HG02973 (cell line): ENCODE measurements around the gene NAA80.
"Not testable (repeated sequence)": the region's sequence is repeated elsewhere in the genome, so short reads cannot be mapped to it uniquely, and the experiment has no call there.

ENCODE experiments used
- ATAC-seq: cut with Tn5 transposase; IDR thresholded peaks from one replicate; pipeline ENCODE4 v1.9.1; 2021; ENCODE audit warnings: moderate library complexity; ENCODE audit not compliant: unreplicated experiment

Gene NAA80

DNA sequence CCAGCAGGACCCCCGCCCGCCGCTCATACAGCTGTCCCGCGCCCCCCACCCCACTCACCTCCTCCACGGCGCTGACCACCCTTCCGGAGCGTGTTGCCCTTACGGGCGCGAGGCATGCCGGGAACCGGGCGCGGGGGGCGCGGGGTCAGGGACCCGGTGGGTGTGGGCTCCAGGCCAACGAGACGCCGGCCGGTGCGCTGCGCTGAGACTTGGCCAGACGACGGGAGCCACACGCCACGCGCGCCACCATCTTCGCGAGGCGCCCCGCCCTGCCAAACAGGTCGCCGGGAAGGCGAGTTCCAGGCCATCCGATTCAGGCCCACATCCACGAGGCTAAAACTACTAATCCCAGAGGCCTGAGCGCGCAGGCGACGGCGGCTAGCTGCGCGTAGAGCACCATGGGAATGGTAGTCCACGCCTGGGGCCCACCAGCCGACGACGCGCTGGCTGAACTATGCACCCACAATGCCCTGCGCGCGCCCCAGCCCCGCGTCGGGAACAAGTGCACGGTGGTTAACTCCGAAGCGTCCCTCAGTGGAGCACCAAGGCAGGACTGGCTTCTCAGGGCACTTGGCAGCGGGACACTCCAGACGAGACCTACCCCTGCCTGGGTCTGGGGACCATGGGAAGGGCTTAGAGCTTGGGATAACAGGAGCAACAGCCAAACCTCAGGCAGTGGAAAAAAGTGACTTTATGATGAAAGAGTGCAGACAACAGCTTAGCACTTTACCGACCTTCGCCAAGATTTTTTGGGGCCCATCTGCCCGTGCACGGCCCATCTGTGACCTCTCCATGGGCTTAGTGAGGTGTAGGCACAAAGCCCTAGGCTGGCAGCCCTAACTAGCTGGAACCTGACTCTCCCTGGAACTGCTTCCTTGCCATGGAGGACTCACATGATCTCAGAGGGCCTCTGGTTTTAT is 6.8 kb downstream of the NAA80 start, which contains the start of gene IFRD2:
Gene IFRD2, minus strand, starts transcription at position 271 of the 920 bp plus-strand sequence. Its CDS starts 155 bp downstream, at position 116.
- peak; percentile 93 for ATAC-seq

DNA sequence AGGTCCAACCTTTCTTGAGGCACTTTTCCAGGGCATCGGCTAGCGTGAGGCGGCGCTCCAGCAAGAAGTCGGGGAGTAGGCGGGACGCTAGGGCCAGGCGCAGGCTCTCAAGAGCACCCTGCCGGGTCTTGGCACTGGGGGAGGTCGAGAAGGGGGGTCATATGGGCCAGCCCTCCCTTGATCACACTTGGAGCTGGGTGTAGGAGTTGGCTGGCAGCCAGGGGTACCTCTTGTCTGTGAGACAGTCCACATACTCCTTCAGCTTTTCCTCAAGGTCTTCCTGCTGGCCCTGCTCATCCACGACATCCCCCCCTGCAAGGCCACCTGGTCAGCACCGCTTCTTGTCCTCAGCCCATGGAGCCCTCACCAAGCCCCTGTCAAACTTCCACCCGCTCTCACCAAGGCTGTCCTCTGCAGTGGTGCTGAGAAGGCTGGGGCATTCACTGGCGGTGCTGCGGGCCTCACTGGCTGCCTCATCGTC is 9.0 kb downstream of the NAA80 start:
- ATAC-seq, result no peak

DNA sequence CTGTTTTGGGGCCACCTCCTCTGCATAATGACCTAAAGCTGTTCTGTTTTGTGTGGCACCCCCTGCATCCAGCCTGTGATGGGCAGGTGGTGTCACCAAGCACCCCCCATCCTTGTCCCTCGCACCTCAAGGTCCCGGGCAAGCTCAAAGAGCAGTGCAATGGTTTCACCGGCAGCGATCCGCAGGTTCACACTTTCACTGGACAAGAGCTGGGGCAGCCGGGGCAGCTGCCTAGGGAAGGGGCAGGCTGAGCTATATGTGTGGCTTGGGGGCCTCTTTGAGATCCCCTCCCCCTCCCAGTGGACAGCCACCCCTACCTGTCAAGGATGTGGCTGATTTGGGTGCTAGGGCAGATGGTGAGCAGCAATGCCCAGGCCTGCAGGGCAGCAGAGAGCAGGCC is 10.1 kb downstream of the NAA80 start:
- no peak for ATAC-seq

DNA sequence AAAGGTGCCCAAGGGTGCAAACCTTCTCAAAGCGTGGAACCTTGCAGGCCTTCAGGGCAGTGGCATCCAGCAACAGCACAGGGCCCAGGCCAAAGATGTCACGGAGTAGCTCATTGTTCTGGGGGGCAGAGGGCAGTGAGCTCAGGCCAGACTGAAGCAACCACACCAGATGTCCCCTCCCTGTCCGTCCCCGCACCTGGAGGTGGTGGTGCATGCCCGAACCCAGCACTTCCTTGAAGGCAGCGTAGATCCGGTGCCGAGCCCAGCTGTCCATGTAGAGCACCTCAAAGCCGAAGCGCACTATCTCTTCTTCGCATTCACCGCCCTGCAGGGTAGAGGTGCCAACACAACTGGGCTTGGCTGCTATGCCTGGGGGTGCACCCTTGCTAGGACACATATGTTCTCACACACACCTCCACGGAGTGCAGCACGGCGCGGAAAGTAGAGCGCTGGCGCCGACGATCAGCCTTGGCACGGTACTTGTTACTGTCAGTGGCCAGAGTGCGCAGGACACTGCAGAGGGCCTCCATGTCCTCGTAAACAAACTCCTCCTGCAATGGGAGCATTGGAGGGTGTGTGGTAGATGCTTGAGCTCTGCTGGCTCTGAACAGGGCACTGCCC is 10.7 kb downstream of the NAA80 start:
- no peak for ATAC-seq

DNA sequence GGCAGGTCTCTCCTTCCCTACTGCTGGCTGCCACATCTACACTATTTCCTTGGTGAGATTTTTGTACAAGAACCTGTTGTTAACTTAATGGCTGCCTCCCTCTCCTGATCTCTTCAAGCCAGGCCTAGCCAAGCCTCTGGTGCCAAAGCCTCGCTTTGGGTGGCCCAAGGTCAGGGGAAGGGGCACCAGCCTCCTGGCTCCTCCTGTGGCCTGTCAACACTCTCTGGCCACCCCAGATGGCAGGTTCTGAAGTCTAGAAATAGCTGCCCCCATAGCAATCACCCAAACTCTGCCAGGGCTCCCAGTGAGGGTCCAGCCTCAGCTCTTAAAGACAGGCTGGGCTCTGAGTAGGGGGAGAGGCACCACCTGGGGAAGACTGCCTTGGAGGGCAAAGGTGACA is 11.9 kb downstream of the NAA80 start:
- ATAC-seq, result no peak

DNA sequence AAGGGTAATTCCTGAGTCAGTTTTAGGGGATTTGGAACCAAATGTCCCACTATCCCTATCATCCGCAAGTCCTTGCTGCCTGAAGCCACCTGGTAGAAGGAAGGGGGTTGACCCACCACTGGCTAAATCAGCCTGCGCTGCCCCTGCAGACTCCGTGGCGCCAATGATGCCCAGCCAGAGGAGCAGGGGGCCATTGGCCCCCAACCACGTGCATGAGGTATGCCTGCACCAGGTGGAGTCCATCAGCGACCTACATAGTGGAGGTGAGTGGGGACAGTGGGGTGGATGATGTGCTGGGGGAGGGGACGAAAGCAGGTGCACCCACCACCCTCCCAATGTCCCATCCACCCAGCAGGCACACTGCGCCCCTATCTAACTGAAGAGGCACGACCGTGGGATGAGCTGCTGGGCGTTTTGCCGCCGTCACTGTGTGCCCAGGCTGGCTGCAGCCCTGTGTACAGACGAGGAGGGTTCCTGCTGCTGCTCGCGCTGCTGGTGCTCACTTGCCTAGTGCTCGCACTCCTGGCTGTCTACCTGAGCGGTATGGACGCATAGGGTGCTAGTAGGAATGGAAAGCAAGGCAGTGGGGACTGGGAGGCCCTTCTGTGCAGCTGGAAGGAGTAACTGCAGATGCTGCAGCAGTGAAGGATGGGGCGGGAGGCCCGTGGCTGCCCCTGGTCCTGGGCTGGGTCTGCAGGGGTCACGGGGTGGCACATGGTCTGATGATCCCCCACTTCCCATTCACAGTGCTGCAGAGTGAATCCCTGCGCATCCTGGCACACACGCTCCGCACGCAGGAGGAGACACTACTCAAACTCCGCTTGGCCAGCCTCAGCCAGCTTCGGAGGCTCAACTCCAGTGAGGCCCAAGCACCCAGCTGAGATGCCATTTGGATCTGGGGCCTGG is 12.6 kb downstream of the NAA80 start:
- ATAC-seq, result no peak

DNA sequence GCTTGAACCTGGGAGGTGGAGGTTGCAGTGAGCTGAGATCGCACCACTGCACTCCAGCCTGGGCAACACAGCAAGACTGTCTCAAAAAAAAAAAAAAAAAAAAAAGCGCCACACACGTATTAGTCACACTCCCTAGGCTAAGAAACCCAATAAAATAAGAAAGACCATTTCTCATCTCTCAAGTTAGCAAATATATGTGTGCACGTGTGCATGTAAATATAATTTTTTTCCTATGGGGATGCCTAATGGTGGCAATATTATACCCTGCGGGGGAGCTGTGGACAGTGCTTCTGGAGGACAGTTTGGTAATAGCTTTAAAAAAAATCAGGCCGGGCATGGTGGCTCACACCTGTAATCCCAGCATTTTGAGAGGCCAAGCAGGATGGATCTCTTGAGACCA is 15.1 kb downstream of the NAA80 start:
- ATAC-seq, result not testable (repeated sequence)

DNA sequence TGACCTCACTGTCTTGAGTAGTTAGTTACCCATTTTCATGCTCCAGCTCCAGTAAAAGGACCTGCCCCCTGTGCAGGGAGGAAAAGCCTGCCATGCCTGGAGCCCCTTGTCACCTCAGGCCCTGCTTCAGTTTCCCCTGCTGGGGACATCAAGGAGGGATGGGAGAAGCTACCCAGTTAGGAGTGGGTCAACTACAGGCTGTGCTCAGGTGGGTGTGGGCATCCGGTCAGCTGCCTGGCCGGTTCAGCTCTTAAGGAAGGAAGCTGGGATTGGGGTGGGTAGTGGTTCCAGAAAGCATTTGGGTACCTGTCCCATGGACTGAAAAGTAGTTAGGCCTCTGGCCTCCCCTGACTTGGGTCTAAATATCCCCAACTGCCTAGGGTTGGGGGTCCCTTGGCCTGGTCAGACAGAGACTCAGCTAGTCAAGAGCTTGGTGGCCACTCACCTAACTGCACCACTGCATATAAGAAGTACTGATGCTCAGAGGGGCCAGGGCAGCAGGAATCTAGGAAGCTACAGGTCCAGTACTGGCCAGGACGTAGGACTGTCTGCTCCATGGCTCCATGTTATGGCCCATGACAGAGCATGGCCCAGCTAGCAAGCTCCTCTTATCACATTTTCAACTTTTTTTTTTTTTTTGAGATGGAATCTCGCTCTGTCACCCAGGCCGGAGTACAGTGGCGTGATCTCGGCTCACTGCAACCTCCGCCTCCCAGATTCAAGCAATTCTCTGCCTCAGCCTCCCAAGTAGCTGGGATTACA is 19.8 kb downstream of the NAA80 start:
- no peak for ATAC-seq

DNA sequence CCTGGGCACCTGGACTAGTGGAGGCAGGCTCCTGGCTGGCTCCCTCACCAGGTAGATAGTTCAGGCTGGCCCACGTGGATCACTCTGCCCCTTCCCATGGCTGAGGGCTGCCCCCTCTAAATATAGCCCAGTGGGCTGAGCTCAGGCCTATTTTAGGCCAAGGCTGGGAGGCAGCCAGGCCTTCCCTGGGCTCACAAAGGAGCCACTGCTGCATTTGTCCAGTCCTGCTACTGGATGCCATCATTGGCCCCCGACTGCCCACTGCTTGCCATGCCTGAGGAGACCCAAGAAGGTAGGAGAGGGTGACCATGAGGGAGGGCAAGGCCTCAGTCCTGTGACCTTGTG is 20.4 kb downstream of the NAA80 start, which contains the start of gene LSMEM2:
Gene LSMEM2, plus strand, starts transcription at position 208 of the 345 bp plus-strand sequence. Its CDS starts 27 bp downstream, at position 235.
- no peak for ATAC-seq

DNA sequence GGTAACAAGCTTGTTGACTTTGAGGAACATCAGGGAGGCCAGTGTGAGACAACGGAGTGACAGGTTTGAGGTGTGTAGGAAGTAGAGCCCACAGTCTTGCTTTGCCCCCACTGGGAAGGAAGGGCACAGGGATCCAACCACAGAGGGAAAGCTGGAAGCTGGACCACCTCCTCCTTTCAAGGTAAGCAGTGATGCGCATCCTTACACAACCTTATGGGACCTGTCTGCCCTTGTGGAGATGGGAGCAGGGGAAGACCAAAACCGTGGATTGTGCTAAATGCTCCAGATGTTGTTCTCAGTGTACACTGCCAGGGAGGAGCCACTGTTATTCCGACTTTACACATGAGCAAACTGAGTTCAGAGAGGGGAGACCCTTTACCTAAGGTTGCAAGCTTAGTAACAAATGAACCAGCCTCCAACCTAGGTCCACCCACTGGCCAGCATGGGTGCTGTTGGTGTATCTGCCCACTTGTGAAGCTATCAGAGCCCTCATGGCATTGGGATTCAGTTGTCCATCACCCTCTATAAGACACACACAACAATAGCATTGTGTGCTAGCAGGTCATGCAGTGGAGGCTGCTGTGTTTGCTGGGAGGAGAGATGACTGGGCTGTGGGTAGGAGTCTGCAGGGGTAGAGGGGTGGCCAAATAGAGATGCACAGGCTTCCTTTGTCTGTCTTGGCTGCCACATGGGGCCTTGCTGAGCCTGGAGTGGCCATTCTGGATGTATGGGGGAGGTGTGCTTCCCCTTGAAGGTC is 20.9 kb downstream of the NAA80 start:
- ATAC-seq, result no peak

DNA sequence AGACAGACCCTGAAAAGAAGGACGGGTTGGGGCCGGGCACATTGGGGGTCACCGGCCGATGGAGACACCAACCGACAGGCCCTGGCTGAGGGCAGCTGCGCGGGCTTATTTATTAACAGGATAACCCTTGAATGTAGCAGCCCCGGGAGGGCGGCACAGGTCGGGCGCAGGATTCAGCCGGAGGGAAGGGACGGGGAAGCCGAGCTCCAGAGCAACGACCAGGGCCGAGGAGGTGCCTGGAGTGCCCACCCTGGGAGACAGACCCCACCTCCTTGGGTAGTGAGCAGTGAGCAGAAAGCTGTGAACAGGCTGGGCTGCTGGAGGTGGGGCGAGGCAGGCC is 22.5 kb downstream of the NAA80 start:
- ATAC-seq, result no peak

DNA sequence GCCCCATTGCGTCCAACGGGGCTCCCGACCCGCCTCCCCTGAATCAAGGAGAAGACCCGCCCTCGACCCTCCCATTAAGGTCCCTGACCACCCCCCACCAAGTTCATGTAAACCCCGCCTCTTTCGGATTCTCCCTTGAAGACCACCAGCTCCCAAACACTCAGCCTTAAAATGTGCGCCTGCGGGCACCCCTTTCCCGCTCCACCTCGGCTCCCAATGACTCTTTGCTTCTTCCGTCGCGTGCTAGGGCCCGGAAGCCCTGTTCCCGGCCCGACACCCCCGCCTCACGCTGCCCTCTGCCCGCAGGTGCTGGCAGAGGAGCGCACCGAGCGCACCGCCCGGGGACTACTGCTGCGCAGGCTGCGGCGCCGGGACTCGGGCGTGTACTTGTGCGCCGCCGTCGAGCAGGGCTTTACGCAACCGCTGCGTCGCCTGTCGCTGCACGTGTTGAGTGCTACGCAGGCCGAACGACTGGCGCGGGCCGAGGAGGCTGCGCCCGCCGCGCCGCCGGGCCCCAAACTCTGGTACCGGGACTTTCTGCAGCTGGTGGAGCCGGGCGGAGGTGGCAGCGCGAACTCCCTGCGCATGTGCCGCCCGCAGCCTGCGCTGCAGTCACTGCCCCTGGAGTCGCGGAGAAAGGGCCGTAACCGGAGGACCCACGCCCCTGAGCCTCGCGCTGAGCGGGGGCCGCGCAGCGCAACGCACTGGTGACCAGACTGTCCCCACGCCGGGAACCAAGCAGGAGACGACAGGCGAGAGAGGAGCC is 23.0 kb downstream of the NAA80 start:
- ATAC-seq, result no peak

DNA sequence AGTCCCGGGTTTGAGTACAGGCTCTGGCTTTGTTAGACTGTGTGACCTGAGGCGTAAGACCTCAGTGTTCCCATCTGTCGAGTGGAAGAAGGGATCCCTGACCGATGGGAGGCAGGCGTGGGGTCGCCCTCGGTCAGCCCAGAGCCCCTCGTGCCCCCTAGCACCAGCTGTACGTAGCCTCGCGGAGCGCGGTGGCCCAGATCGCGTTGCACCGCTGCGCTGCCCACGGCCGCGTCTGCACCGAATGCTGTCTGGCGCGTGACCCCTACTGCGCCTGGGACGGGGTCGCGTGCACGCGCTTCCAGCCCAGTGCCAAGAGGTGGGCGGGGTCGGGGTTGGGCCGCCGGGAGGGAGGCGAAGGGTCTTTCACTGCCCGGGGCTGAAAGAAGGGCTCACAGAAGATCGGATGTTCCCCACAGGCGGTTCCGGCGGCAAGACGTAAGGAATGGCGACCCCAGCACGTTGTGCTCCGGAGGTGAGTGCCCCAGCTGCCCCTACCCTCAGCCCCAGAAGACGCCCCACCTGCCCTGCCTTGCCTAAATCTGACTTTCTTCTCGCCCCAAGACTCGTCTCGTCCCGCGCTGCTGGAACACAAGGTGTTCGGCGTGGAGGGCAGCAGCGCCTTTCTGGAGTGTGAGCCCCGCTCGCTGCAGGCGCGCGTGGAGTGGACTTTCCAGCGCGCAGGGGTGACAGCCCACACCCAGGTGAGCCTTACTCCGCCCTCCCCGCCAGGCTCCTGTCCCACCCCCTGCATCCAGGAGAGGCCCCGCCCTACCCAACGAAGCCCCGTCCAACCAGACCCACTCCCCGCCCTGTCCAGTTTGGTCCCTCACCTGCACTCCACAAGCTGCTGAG is 23.8 kb downstream of the NAA80 start:
- ATAC-seq, result no peak

DNA sequence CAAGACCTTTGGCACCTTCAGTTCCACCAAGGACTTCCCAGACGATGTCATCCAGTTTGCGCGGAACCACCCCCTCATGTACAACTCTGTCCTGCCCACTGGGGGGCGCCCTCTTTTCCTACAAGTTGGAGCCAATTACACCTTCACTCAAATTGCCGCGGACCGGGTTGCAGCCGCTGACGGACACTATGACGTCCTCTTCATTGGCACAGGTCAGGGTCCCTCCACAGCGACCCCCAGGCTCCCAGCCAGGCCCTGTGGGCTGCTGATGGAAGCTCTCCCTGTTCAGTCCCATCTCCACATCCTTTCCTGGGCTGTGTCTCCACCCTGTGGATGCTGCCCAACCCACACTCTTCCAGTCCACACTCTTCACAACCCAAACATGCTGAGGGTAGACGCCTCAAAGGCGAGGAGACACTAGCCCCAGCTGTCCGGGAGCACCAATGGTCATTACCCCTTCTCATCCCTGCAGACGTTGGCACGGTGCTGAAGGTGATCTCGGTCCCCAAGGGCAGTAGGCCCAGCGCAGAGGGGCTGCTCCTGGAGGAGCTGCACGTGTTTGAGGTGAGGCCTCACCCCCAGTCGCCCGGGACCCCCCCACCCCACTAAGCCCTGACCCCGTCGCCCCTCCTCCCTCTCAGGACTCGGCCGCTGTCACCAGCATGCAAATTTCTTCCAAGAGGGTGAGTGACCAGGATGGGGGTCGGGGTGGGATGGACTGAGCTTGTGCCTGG is 24.7 kb downstream of the NAA80 start:
- no peak for ATAC-seq

DNA sequence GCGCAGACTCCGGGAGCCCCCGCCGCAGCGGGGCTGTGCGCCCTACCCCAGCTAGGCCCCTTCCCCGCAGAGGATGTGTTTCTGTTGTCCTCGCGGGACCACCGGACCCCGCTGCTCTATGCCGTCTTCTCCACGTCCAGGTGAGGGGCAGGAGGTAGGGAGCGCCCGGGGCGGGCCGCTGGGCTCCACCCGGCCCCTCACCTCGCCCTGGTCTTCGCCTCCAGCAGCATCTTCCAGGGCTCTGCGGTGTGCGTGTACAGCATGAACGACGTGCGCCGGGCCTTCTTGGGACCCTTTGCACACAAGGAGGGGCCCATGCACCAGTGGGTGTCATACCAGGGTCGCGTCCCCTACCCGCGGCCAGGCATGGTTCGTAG is 25.5 kb downstream of the NAA80 start:
- no peak for ATAC-seq

DNA sequence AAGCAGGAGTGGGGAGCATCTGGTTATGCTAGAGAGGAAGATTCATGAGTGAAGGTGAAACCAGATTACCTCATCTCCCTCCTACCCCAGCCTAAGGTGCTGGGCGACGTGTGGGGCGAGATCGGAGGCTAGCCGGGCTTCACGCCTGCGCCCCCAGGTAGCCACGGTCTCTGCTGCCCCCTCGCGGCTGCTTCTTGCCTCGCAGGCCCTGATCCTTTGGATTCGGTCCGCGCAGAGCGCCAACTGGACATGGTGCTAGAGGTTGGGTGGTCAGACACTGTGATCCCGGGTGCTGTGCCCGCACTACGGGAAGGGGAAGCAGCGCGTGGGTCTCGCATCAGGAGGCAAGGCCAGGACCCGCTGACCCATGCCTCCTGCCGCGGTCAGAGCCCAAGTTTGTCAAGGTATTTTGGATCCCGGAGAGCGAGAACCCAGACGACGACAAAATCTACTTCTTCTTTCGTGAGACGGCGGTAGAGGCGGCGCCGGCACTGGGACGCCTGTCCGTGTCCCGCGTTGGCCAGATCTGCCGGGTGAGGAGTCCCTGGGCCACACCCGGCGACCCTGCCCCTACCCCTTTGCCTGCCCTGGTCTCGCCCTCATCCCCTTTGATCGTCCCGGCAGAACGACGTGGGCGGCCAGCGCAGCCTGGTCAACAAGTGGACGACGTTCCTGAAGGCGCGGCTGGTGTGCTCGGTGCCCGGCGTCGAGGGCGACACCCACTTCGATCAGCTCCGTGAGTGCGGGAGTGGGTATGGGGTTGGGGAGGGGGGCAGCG is 26.1 kb downstream of the NAA80 start:
- ATAC-seq, result peak; percentile 81

DNA sequence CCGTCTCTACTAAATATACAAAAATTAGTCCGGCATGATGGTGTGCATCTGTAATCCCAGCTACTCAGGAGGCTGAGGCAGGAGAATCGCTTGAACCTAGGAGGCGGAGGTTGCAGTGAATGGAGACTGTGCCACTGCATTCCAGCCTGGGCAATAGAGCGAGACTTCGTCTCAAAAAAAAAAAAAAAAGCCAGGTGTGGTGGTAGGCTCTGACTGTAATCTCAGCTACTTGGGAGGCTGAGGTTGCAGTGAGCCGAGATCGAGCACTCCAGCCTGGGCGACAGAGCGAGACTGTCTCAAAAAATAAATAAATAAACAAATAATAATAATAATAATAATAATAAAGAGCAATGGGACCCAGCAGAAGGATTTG is 26.7 kb downstream of the NAA80 start:
- not testable (repeated sequence) for ATAC-seq
